ENCODE measurements around the gene KDM4D.
A peak's percentile ranks its signal among the peaks of the same experiment; 100 is the strongest.

Gene KDM4D

GRCh38 chr11:94939346-94939745 is 34.2 kb upstream of the KDM4D start:
- no peak overlapping the region for H3K4me3 Mint-ChIP-seq
- no peak for ATAC-seq
- no peak for DNase-seq

GRCh38 chr11:94941131-94941530 is 32.4 kb upstream of the KDM4D start:
- H3K27me3 Mint-ChIP-seq = no peaks in the 10 kb centered on the region

More at GRCh38 chr11:94939346-94939745, 34.2 kb upstream of the KDM4D start:
- Mint-ChIP-seq H3K4me1 (peaks cover 10% of the 10 kb centered on the region), H3K27ac (no peak overlapping the region), H3K9me3 (peaks cover 0 to 9% of the 10 kb centered on the region in 2 donors), H3K27me3 (no peaks in the 10 kb centered on the region)

GRCh38 chr11:94946812-94947211 is 26.7 kb upstream of the KDM4D start:
- H3K4me1 Mint-ChIP-seq = no peaks in the 10 kb centered on the region
- H3K27me3 Mint-ChIP-seq = no peaks in the 10 kb centered on the region
- no peak overlapping the region for H3K4me3 Mint-ChIP-seq
- DNase-seq = no peak
- H3K9me3 Mint-ChIP-seq = peaks cover 0 to 16% of the 10 kb centered on the region in 2 donors
- ATAC-seq = no peak
- no peak overlapping the region for H3K27ac Mint-ChIP-seq

More at GRCh38 chr11:94941131-94941530, 32.4 kb upstream of the KDM4D start:
- Mint-ChIP-seq H3K4me3 (no peak overlapping the region), H3K9me3 (peaks cover 0 to 9% of the 10 kb centered on the region in 2 donors), H3K27ac (no peak overlapping the region), H3K4me1 (no peaks in the 10 kb centered on the region)
- ATAC-seq (no peak), DNase-seq (no peak)

GRCh38 chr11:94948070-94948617 is 25.4 kb upstream of the KDM4D start:
- DNase-seq (no peak), ATAC-seq (no peak)
- Mint-ChIP-seq H3K9me3 (peaks cover 0 to 14% of the 10 kb centered on the region in 2 donors), H3K4me3 (no peak overlapping the region), H3K4me1 (no peaks in the 10 kb centered on the region), H3K27ac (no peak overlapping the region), H3K27me3 (no peaks in the 10 kb centered on the region)

GRCh38 chr11:94954753-94955152 is 18.8 kb upstream of the KDM4D start:
- H3K4me3 Mint-ChIP-seq = no peak overlapping the region
- DNase-seq (no peak), ATAC-seq (no peak)
- H3K4me1 Mint-ChIP-seq = no peaks in the 10 kb centered on the region
- H3K9me3 Mint-ChIP-seq = peaks cover 0 to 4% of the 10 kb centered on the region in 2 donors
- no peaks in the 10 kb centered on the region for H3K27me3 Mint-ChIP-seq
- no peak overlapping the region for H3K27ac Mint-ChIP-seq

- no peaks in the 10 kb centered on the region for H3K9me3 Mint-ChIP-seq
- H3K4me3 Mint-ChIP-seq = no peak overlapping the region
Measured at GRCh38 chr11:94956963-94957362, 16.5 kb upstream of the KDM4D start.

GRCh38 chr11:94958121-94958696 is 15.3 kb upstream of the KDM4D start:
- Mint-ChIP-seq H3K27ac (no peak overlapping the region), H3K9me3 (no peaks in the 10 kb centered on the region), H3K4me1 (no peaks in the 10 kb centered on the region), H3K27me3 (no peaks in the 10 kb centered on the region), H3K4me3 (no peak overlapping the region)
- ATAC-seq = no peak
- DNase-seq = no peak

More at GRCh38 chr11:94956963-94957362, 16.5 kb upstream of the KDM4D start:
- ATAC-seq (no peak), DNase-seq (no peak)
- no peaks in the 10 kb centered on the region for H3K4me1 Mint-ChIP-seq
- H3K27me3 Mint-ChIP-seq = no peaks in the 10 kb centered on the region
- no peak overlapping the region for H3K27ac Mint-ChIP-seq

- no peak overlapping the region for H3K27ac Mint-ChIP-seq
- no peaks in the 10 kb centered on the region for H3K27me3 Mint-ChIP-seq
- no peaks in the 10 kb centered on the region for H3K4me1 Mint-ChIP-seq
- no peak for DNase-seq
- H3K9me3 Mint-ChIP-seq = no peaks in the 10 kb centered on the region
- ATAC-seq = peak; percentile 28
- H3K4me3 Mint-ChIP-seq = no peak overlapping the region
Measured at GRCh38 chr11:94959179-94959578, 14.3 kb upstream of the KDM4D start.

GRCh38 chr11:94960488-94960887 is 13.0 kb upstream of the KDM4D start:
- H3K27ac Mint-ChIP-seq = no peak overlapping the region
- peaks cover 1% of the 10 kb centered on the region for H3K4me1 Mint-ChIP-seq
- no peaks in the 10 kb centered on the region for H3K9me3 Mint-ChIP-seq
- no peak overlapping the region for H3K4me3 Mint-ChIP-seq
- ATAC-seq = no peak
- no peak for DNase-seq
- H3K27me3 Mint-ChIP-seq = no peaks in the 10 kb centered on the region

- Mint-ChIP-seq H3K4me1 (peaks cover 4% of the 10 kb centered on the region), H3K4me3 (no peak overlapping the region), H3K27ac (no peak overlapping the region), H3K9me3 (no peaks in the 10 kb centered on the region), H3K27me3 (no peaks in the 10 kb centered on the region)
- ATAC-seq (no peak), DNase-seq (no peak)
Measured at GRCh38 chr11:94961255-94961654, 12.3 kb upstream of the KDM4D start.

- no peaks in the 10 kb centered on the region for H3K27me3 Mint-ChIP-seq
- DNase-seq = no peak
- peaks cover 10% of the 10 kb centered on the region for H3K4me1 Mint-ChIP-seq
- ATAC-seq = peak; percentile 69
- H3K27ac Mint-ChIP-seq = peak overlapping the region in 1 of 2 donors; percentile 70
- no peak overlapping the region for H3K4me3 Mint-ChIP-seq
- no peaks in the 10 kb centered on the region for H3K9me3 Mint-ChIP-seq
Measured at GRCh38 chr11:94964934-94965333, 8.6 kb upstream of the KDM4D start.

GRCh38 chr11:94968334-94968958 is 5.1 kb upstream of the KDM4D start:
- no peaks in the 10 kb centered on the region for H3K9me3 Mint-ChIP-seq
- no peaks in the 10 kb centered on the region for H3K27me3 Mint-ChIP-seq
- H3K4me3 Mint-ChIP-seq = no peak overlapping the region
- H3K4me1 Mint-ChIP-seq = peaks cover 16% of the 10 kb centered on the region
- ATAC-seq (no peak), DNase-seq (no peak)
- H3K27ac Mint-ChIP-seq = no peak overlapping the region

- ATAC-seq (no peak), DNase-seq (no peak)
- Mint-ChIP-seq H3K4me3 (peak overlapping the region; percentile 94 to 100), H3K9me3 (no peaks in the 10 kb centered on the region), H3K27ac (peak overlapping the region; percentile 94 to 99), H3K27me3 (no peaks in the 10 kb centered on the region), H3K4me1 (peaks cover 35% of the 10 kb centered on the region)
Measured at GRCh38 chr11:94972700-94973098, 810 bp upstream of the KDM4D start.

- DNase-seq = no peak
- H3K4me1 Mint-ChIP-seq = peaks cover 30% of the 10 kb centered on the region
- H3K27ac Mint-ChIP-seq = peak overlapping the region; percentile 99 to 100
- ATAC-seq = no peak
- H3K4me3 Mint-ChIP-seq = peak overlapping the region; percentile 94 to 100
- no peaks in the 10 kb centered on the region for H3K27me3 Mint-ChIP-seq
- no peaks in the 10 kb centered on the region for H3K9me3 Mint-ChIP-seq
Measured at GRCh38 chr11:94974178-94974577, 669 bp downstream of the KDM4D start.

- no peak overlapping the region for H3K27ac Mint-ChIP-seq
- DNase-seq = no peak
- no peaks in the 10 kb centered on the region for H3K9me3 Mint-ChIP-seq
- H3K4me3 Mint-ChIP-seq = peak overlapping the region in 1 of 2 donors; percentile 16
- H3K27me3 Mint-ChIP-seq = no peaks in the 10 kb centered on the region
- no peak for ATAC-seq
- peaks cover 29% of the 10 kb centered on the region for H3K4me1 Mint-ChIP-seq
Measured at GRCh38 chr11:94975599-94975998, 2.1 kb downstream of the KDM4D start.

- ATAC-seq = no peak
- Mint-ChIP-seq H3K27me3 (peaks cover 40% of the 10 kb centered on the region), H3K27ac (no peak overlapping the region)
Measured at GRCh38 chr11:94987378-94987777, 13.9 kb downstream of the KDM4D start.

More at GRCh38 chr11:94987378-94987777, 13.9 kb downstream of the KDM4D start:
- DNase-seq = no peak
- Mint-ChIP-seq H3K4me3 (no peak overlapping the region), H3K4me1 (no peaks in the 10 kb centered on the region), H3K9me3 (no peaks in the 10 kb centered on the region)

Data from stimulated activated naive CD8-positive, alpha-beta T cell treated with anti-CD3 and anti-CD28 coated beads, Interleukin-15, amount 100 ng/mL, for 72 hours (primary cell).